GM19452 (cell line): ENCODE measurements around the gene ABCA4.
"Not testable (repeated sequence)": the region's sequence is repeated elsewhere in the genome, so short reads cannot be mapped to it uniquely, and the experiment has no call there.

Source experiments
- ATAC-seq: cut with Tn5 transposase; IDR thresholded peaks from one replicate; pipeline ENCODE4 v1.9.1; 2021; ENCODE audit not compliant: unreplicated experiment

The ABCA4 gene

DNA sequence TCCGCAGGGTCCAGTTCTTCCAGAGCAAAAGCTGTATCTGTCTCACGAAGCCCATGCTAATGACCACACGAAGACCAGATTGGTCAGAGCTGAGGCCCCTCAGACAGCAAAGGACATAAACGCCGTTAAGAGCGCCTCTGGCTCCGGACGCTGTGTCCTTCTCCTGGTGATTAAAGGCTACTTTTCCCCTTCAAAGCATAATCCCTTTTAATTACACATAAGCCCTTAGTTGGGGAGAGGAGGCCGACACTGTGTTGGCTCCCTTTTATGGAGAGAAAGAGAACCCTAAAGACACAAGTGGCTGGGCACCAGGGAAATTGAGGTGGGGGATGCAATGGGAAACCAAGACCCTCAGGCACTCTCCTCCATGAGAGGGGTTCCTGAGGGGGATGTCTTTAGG, at the start of gene ABCA4:
Gene ABCA4, minus strand, starts transcription at position 158 of the 400 bp plus-strand sequence. Its CDS starts 103 bp downstream, at position 55.
- no peak for ATAC-seq

DNA sequence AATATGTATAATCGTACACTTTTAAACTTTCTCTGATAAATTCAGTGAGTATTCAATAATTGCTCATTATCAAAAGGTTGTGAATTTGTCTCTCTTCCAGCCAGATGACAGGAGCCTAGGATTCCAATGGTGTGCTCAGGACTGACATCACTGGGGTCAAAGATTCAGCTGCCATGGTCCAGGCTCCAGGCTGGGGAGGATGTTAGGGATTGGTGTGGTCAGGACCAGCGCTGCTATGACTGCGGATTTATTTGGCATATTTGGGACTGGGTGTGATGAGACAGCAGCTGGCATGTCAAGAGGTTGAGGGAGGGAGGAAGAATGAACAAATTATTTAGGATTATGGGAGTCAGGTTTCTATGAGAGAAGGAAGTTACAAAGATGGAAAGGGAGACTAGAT, 48.2 kb upstream of the ABCA4 start:
- no peak for ATAC-seq

DNA sequence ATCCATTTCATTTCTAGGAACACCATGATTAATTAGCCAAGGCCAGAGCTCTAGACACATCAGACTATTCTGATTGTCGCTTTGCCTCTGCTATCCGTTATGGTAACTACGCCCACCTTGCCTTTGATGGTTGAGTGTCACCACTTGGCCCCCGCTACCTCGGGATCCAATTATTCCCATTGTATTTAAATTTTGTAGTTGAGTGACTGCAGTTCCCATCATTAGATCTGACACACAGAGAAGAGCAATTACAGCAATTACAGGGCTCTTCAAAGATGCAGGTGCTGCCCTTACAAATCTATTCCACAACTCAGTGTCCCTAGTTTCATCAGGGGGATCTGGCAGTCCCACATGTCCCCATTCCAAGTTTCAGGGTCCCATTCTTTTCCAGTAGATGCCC, 44.9 kb upstream of the ABCA4 start:
- ATAC-seq = no peak

DNA sequence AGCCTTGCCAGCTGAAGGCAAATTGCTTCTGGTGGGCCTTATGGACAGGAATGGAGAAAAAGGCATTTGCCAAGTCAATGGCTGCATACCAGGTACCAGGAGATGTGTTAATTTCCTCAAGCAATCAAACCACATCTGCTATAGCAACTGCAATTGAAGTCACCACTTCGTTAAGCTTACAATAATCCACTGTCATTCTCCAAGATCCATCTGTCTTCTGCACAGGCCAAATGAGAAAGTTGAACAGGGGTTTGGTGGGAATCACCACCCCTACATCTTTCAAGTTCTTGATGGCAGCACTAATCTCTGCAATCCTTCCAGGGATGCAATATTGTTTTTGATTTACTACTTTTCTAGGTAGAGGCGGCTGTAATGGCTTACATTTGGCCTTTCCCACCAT, 43.9 kb upstream of the ABCA4 start:
- not testable (repeated sequence) for ATAC-seq

DNA sequence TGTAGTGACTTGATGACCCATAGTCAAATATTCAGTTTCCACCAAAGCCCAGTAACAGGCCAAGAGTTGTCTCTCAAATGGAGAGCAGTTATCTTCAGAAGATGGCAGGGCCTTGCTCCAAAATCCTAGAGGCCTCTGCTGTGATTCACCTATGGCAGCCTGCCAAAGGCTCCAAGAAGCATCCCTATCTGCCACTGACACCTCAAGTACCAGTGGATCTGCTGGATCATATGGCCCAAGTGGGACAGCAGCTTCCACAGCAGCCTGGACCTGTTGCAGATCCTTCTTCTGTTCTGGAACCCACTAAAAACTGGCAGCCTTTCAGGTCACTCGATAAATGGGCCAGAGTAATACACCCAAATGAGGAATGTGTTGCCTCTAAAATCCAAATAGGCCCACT, 43.2 kb upstream of the ABCA4 start:
- not testable (repeated sequence) for ATAC-seq

DNA sequence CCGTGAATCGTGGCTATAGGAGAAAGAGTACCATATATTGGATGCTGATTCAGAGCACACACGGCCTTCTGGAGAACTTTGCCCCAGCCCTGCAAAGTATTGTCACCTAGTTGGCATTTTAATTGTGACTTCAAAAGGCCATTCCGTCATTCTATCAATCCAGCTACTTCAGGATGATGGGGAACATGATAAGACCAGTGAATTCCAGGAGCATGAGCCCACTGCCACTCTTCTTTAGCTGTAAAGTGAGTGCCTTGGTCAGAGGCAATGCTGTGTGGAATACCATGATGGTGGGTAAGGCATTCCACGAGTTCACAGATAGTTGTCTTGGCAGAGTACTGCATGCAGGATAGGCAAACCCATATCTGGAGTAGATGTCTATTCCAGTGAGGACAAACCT, 42.3 kb upstream of the ABCA4 start:
- not testable (repeated sequence) for ATAC-seq

DNA sequence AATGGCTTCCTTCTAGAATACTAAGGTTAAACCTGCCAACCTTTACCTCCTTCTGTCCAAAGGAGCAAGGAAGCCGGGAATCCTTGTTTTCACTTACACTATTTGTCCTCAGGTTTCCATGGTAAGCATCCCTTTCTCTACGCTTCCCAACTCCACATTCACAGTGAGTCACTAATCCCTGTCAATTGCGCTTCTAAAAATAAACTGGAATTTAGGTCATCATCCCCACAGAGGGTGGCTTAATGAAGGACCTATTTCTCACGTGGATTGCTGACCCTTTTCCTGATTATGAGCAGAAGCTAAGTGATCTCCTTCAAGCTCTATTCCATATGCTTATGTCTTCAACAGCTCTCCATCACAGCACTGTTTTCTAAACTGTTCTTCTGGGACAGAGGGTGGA, 39.9 kb upstream of the ABCA4 start:
- ATAC-seq = no peak

DNA sequence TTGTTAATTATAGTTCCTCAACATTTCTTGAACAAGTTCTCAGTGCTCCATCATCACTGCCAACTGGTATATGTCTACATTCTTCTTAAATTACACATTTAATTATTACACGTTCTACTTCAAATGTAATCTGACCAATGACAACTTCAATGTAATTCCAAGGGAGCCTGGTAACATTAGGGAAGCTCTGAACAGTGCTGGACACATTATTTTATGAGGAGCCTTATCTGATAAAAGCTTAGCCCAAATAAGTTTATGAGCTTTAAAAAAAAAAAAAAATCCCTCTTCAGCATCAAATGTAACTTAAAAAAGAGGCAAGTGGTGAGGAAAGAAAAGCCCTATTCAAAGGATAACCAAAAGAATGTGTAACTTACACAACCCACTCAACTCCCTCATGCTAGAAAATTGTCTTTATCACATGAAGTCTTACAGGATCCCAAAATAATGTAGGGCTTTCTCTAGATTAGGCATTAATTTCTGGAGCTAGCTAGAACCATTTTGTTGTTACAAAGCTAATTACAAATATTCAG, 35.2 kb upstream of the ABCA4 start:
- no peak for ATAC-seq

DNA sequence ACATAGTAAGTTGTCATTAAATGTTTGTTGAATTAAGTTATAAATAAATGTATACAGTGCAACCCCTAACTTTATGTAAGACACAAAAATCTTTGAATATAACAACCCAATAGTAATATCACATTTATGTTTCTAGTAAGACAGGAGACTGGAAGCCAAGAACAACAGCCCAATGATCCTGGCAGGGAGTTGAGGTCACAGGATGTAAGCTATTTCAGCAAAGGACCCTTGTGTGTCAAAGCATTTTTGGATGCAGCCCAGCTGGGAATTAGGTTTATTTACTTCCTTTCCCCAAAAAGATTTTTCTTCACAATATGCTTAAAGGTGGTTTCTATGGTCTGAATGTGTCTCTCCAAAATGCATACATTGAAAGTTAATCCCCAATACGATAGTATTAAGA, 34.0 kb upstream of the ABCA4 start:
- no peak for ATAC-seq

DNA sequence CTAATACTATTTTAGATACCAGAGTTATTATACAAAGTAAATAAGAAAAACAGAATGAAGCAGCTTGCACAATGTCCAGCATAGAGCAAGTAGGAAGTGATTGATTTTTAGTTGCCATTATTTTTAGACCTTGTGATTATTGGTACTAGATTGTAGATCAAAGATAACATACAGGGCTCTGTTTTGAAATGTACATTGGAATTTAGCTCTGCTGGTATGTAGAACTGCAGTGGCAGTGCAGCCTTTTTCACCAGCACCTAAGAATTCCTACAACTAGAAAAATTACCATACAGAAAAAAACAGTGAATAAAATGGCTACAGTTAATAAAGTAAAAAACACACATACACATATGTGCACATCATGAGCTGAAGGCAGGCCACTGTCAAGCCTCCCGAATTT, 32.2 kb upstream of the ABCA4 start:
- no peak for ATAC-seq

DNA sequence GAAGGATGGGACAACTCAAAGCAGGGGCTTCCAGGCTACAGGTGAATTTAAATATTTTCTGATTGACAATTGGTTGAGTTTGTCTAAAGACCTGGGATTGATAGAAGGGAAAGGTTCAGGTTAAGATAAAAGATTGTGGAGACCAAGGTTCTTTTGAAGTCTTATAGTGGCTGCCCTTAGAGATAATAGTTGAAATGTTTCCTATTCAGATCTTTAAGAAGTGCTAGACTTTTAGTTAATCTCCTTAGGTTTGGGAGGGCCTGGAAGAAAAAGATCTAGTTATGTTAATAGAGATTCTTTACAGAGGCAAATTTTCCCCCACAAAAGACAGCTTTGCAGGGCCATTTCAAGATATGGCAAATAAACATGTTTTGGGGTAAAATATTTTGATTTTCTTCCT, 28.2 kb upstream of the ABCA4 start:
- ATAC-seq = not testable (repeated sequence)

DNA sequence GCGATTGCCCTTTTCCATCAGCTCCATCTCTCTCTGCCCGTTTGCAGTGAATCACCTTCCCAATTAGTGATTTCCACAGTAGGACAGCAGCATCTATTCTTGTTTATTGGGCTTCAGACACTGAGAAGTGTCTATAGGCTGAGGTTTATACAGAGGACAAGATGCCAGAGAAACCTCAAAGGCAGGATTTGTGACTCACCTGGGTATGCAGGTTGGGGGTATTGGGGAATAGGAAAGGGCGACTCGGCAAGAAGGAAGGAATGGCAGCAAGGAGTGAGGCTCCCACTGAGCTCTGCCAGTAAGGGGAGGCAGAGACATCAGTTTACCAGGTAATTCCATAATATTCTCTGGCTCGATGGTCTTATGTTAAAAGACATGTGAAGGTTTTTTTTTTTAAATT, 25.3 kb upstream of the ABCA4 start:
- ATAC-seq = no peak

DNA sequence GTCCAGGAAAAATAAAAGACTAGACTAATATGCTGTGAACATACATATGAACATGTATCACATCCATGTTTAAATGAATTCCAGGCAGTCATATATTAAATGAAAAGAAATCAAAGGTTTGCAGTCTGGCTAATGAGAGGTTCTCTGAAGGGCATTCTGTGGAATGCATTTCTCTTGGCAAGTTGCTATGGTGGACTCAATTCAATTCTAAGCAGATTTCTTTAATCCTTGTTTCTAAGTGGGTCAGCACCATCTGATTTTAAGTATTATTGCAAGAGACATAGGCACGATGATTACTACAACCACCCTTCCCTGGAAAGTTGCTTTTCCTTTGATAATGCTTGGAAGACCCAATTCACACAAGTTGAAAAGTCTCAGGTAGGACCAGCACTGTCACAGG, 23.9 kb upstream of the ABCA4 start:
- no peak for ATAC-seq

DNA sequence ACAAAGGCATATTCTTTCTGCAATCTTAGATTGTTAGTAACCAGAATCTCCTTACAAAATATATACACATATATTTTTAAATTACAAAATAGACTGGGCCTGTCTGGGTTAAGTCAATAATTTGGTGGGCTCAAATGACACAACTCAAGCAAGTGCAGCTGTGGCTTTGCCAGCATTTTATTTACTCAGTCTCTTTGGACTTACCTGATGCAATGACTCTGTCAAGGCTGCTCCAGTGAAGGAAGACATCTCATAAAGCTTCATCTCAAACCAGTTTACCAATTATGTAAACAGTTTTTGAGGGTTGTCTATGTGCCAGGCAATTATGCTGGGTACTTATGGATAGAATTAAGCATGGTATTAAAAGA, 22.8 kb upstream of the ABCA4 start:
- no peak for ATAC-seq

DNA sequence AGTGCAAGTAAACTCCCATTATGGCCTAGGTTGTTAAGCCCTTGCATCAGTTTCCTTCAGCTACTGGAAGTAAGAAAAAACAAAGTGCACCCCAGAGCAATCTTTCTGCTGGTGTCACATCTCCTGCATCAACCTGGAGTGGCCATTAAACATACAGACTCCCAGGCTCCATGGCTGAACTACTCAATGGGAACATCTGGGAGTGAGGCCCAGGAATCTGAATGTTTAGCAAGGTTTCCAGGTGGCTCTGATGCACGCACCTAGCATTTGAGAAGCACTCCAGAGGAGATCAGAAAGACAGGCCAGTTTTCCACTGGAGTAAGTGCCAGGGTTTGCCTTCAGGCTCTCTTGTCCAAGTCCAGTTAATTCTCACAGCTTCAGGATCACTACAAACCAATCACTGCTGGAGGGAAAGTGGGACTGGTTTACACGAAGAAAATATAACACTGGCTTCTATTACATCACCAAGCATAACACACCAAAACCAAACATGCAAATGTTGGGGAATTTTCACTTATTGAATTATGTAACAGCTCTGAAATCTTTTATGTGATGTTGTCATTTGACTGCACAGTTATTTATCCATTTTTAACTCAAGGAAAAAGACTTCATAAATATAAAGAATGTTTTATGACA, 22.3 kb upstream of the ABCA4 start:
- ATAC-seq = no peak

DNA sequence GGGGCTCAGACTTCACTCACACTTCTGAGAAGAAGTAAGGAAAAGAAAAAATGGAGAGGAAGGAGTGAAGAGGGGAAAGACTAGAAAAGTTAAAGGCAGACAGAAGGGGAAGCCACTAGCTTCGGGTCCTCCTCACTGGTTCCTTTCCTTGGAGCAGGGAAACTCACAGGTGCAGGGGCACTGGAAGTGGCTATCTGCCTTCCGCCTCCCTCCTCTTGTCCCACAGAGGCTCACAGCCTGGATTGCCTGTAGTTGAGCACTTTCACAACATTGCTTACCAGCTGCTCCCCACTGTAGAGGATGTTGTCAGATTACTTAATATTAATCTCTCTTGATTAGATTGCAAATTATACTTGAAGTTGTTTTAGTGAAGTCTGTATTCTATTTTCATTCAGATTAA, 21.6 kb upstream of the ABCA4 start:
- ATAC-seq = no peak

DNA sequence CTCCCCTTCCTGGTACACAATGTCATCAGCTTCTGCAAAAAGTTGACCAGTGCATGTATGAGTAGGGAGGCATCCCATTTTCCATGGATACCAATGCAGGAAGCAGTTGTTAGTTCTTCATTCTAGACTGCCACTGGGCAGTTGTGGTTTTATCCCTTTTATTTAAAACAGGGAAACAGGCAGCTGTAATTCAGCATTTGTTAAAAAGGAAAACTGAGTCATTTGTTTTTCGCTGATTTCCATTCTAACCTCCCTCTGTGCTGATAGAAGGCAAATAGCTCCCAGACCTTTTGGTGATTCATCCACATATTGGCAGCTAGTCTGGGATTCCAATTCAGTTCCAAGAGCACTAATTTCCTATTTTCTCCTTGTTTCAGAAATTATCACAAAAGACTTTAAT, 21.1 kb upstream of the ABCA4 start:
- ATAC-seq = no peak

DNA sequence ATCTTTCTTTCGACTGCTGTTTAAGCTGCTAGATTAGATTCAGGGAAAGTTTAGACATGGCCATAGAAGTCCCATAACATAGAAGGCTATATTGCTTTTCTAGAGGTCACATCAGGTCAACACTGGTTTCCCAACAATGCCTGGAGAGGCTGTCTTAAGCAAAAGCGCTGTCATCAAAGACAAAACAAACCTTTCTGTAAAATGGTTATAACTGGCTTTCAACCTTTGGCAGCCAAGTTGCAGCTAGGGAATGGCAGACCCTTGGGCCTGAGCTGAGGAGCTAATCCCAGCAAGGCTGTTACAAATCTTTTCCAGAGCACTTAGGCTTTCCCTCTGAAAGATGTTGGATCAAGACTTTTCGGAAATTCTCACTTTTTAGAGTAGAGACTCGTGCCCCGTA, 11.2 kb upstream of the ABCA4 start:
- ATAC-seq = no peak

DNA sequence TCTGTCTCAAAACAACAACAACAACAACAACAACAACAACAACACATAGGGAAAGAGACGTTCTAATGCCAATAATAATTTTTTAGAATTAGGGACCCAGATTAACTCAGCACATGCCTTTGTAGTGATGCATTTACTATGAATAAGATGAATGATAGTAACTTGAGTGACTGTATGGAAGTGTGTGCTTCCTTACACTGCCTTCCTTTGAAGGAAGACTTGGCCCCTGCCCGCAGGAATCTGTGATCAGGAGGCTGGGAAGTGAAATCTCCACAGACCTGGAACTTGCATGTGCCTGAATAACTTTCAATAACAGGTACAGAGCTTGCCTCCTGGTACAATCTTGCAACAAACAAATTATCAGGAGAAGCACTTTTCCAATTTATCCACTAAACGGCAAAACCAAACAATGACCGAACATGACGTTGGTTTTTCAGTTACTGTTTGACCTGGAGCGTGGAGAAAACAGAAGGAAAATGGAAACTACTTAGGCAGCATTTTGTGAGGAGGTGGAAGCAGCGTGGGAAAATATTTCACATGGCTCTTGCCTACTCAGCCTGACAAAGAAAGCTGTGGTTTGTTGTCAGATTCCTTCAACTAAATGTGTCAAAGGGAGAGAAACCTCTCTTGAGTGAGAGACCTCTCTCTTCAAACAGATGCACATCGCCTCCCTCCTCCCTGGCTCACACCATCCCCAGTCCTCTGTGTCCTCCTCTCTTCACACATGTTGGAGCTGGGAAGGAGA, 10.1 kb upstream of the ABCA4 start:
- no peak for ATAC-seq

DNA sequence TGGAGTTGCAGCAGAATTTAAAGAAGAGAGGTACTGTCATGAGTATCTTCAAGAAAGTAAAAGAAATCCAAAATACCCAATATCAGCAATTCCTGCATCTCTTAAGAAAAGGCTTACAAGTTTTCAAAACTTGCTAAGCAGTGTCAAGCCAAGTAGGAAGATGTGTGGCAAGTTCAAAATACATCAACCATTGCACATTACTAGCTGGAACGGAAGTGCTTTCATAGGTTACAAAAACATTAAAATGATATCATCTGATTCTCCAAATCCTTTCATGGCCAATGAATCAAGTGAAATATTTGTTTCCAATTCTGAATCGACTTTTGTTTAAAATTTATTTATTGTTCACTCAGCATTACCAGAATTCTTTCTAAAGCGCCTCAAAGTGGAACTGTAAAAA, 5.7 kb upstream of the ABCA4 start:
- no peak for ATAC-seq

DNA sequence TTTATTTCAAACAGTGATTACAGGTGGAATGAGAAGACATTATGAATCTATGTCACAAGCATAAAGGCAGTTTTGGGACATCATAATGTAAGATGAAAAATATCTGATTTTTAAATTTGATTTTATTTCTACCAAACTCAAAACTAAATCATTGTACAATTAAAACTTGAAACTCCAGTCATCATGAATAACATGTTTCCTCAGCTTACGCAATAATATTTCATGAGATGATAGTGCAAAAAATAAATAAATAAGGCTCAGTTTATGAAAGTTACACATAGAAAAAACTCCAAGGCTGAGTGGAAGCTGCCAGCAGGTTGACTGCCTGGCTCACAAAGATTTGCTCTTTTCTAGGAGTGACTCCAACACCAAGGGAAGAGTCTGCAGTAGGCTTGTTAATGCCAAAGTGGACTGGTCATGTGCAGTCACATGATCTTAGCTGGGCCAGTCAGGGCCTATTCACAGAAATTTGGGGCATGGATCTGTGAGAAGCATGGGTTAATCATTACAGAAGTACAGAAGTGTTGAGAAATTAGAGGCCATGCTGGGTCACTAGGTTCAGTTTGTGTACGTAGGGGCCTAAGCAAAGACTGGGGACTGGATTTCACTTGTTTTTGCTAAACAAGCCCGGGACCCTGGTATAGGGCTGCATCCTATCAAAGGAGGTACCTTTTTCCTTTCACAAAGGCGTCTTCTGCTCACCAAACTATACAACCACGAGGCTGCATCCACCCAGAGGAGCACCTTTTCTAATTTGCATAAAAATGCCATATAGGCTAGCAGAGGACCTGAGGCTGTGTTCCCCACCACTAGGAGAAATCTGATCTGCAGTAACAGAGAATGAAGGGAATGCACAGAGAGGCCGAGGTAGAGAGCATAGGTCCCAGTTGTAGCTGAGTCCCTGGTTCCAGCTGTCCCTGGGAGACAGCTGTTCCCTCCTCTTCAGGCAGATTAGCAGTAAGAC, 4.9 kb upstream of the ABCA4 start:
- ATAC-seq = no peak

DNA sequence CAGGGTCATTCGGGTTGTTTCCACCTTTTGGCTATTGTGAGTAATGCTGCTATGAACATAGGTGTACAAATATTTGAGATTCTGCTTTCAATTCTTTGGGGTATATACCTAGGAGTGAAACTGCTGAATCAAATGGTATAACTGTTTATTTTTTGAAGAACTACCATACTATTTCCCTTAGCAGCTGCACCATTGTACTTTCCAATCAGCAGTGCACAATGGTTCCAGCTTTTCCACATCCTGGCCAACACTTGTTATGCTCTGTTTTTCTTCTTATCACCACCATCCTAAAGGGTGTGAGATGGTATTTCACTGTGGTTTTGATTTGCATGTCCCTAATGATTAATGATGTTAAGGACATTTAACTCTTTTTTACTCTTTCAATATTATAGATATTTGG, 3.6 kb upstream of the ABCA4 start:
- ATAC-seq = no peak
